Measurements from ENCODE around the gene SETD1A.

DNA sequence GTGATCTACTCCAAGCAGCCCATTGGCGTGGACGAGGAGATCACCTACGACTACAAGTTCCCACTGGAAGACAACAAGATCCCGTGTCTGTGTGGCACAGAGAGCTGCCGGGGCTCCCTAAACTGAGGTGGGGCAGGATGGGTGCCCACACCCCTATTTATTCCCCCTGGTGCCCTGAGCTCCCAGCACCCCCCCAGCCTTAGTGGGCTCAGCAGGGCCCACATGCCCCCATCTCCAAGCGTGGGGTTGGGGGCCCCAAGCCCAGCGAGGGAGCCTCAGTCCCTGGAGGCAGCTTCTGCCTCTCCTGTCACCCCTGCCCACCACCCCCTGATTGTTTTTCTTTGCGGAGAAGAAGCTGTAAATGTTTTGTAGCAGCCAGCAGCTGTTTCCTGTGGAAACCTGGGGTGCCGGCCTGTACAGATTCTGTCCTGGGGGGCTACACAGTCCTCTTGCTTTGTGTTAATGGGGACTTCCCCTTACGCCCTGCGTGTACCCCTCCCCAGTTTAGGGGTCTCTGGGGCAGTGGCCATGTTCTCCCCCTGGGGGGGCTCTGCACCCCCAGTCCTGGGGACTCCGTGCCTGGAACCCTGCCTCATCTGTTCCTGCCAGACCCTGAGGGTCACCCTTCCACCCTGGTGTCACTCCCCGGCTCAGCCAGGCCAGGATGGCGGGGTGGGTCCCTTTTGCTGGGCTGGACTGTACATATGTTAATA, 26.5 kb downstream of the SETD1A start:
- TF ChIP-seq EZH2 (IDR thresholded peaks at IDR 0.05; ENCODE audit: borderline replicate concordance, low read length): no peak
- TF ChIP-seq, protein P1, sequence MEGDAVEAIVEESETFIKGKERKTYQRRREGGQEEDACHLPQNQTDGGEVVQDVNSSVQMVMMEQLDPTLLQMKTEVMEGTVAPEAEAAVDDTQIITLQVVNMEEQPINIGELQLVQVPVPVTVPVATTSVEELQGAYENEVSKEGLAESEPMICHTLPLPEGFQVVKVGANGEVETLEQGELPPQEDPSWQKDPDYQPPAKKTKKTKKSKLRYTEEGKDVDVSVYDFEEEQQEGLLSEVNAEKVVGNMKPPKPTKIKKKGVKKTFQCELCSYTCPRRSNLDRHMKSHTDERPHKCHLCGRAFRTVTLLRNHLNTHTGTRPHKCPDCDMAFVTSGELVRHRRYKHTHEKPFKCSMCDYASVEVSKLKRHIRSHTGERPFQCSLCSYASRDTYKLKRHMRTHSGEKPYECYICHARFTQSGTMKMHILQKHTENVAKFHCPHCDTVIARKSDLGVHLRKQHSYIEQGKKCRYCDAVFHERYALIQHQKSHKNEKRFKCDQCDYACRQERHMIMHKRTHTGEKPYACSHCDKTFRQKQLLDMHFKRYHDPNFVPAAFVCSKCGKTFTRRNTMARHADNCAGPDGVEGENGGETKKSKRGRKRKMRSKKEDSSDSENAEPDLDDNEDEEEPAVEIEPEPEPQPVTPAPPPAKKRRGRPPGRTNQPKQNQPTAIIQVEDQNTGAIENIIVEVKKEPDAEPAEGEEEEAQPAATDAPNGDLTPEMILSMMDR (conservative IDR thresholded peaks at IDR 0.05 in 1 of 2, IDR thresholded peaks at IDR 0.05 in 1 of 2; ENCODE audit: extremely low read depth in 1 of 2, insufficient read depth in 1 of 2, low read depth in 1 of 2, low read length in 2 of 2): no peak

Data from mammary epithelial cell (primary cell).